Cardiac muscle cell (in vitro differentiated cells and primary cell): ENCODE results near the gene PGPEP1. TPM values are rescaled to one million over a fixed set of nuclear protein-coding genes. Genes with fewer than 3 reads are reported as not detected.

ENCODE experiments used
- DNase-seq, 2 donors: peaks; one replicate each; pipeline versions ENCODE4 v3.0.0 to v3.0.0-alpha.2; 2010 to 2017; ENCODE audit warnings: low read depth in 1 of 2, low spot score in 1 of 2
- H3K27ac ChIP-seq: fragments of 200-600 bp; sonication (generic); 2 replicates; pipeline ENCODE4 v1.5.1; 2016
- H3K27me3 ChIP-seq: fragments of 200-600 bp; sonication (generic); 2 replicates; pipeline ENCODE4 v1.6.0; 2016; ENCODE audit warnings: control low read depth
- H3K36me3 ChIP-seq: fragments of 200-600 bp; sonication (generic); 2 replicates; pipeline ENCODE4 v1.5.1; 2016; ENCODE audit warnings: control low read depth
- H3K4me1 ChIP-seq: fragments of 200-600 bp; sonication (generic); 2 replicates; pipeline ENCODE4 v1.8.1; 2017; ENCODE audit warnings: low read depth, mild to moderate bottlenecking, mixed run types
- H3K4me3 ChIP-seq: fragments of 200-600 bp; sonication (generic); 2 replicates; pipeline ENCODE4 v1.5.1; 2016; ENCODE audit warnings: mild to moderate bottlenecking
- H3K9me3 ChIP-seq: fragments of 200-600 bp; sonication (generic); 2 replicates; pipeline ENCODE4 v1.5.1; 2017; ENCODE audit warnings: low read depth, mild to moderate bottlenecking, control low read depth
- CTCF ChIP-seq: IDR thresholded peaks from 2 replicates; pipeline ENCODE4 v1.5.1; 2012; ENCODE audit warnings: low read depth, mild to moderate bottlenecking, low read length
- polyA plus RNA-seq: library from polyadenylated mRNA; unstranded; fragments of >200 nt; fragmentation: Nextera tagmentation; extraction: Ambion mirVana; gene quantifications from 2 replicates; pipeline ENCODE4 v1.2.1, GENCODE V29; 2016
- total RNA-seq: library from RNA; depleted of rRNA; stranded (reverse); fragments of >200 nt; gene quantifications from 2 replicates; pipeline ENCODE4 v1.2.3, GENCODE V29; 2016

The PGPEP1 gene
- total and polyA plus RNA-seq, 2 experiments from 2014 or later = 12.9 to 19.6 TPM

- H3K27me3 ChIP-seq = no peaks in the 10 kb centered on the region
- no peak for DNase-seq
- H3K9me3 ChIP-seq = no peaks in the 10 kb centered on the region
- TF ChIP-seq CTCF = no peak
- peak overlapping the region; percentile 15 for H3K4me3 ChIP-seq
- H3K4me1 ChIP-seq = peaks cover 4% of the 10 kb centered on the region
- H3K36me3 ChIP-seq = no peaks in the 10 kb centered on the region
- peak overlapping the region; percentile 60 for H3K27ac ChIP-seq
Observed at GRCh38 chr19:18329035-18329376, 11.4 kb upstream of the PGPEP1 start.

GRCh38 chr19:18330868-18331267 is 9.5 kb upstream of the PGPEP1 start:
- Histone ChIP-seq H3K36me3 (no peaks in the 10 kb centered on the region), H3K9me3 (no peaks in the 10 kb centered on the region), H3K4me1 (peaks cover 4% of the 10 kb centered on the region), H3K27ac (no peak overlapping the region), H3K4me3 (no peak overlapping the region), H3K27me3 (no peaks in the 10 kb centered on the region)
- no peak for TF ChIP-seq CTCF
- DNase-seq = no peak

- H3K9me3 ChIP-seq = no peaks in the 10 kb centered on the region
Observed at GRCh38 chr19:18332917-18333530, 7.4 kb upstream of the PGPEP1 start.

GRCh38 chr19:18333680-18334079 is 6.7 kb upstream of the PGPEP1 start:
- Histone ChIP-seq H3K4me1 (peaks cover 4% of the 10 kb centered on the region), H3K9me3 (no peaks in the 10 kb centered on the region), H3K36me3 (no peaks in the 10 kb centered on the region), H3K27ac (no peak overlapping the region), H3K4me3 (no peak overlapping the region), H3K27me3 (no peaks in the 10 kb centered on the region)
- DNase-seq = no peak
- TF ChIP-seq CTCF = no peak

More at GRCh38 chr19:18332917-18333530, 7.4 kb upstream of the PGPEP1 start:
- Histone ChIP-seq H3K27ac (no peak overlapping the region), H3K4me1 (peaks cover 4% of the 10 kb centered on the region), H3K4me3 (no peak overlapping the region), H3K27me3 (no peaks in the 10 kb centered on the region), H3K36me3 (no peaks in the 10 kb centered on the region)
- TF ChIP-seq CTCF = no peak
- no peak for DNase-seq

- Histone ChIP-seq H3K4me3 (no peak overlapping the region), H3K36me3 (no peaks in the 10 kb centered on the region), H3K27ac (no peak overlapping the region), H3K27me3 (no peaks in the 10 kb centered on the region), H3K9me3 (no peaks in the 10 kb centered on the region), H3K4me1 (no peaks in the 10 kb centered on the region)
- DNase-seq = no peak
- no peak for TF ChIP-seq CTCF
Observed at GRCh38 chr19:18336121-18336520, 4.3 kb upstream of the PGPEP1 start.

GRCh38 chr19:18338541-18338940 is 1.9 kb upstream of the PGPEP1 start:
- H3K27me3 ChIP-seq = no peaks in the 10 kb centered on the region
- DNase-seq = no peak
- H3K9me3 ChIP-seq = no peaks in the 10 kb centered on the region
- no peak overlapping the region for H3K4me3 ChIP-seq
- H3K36me3 ChIP-seq = no peaks in the 10 kb centered on the region
- no peak for TF ChIP-seq CTCF
- H3K4me1 ChIP-seq = peaks cover 3% of the 10 kb centered on the region
- H3K27ac ChIP-seq = peak overlapping the region; percentile 83
